ENCODE results near the gene PCGF3. TPM values are rescaled to one million over a fixed set of nuclear protein-coding genes. Genes with fewer than 3 reads are reported as not detected.

The PCGF3 gene
- total RNA-seq: 10 to 100 TPM; 13.0 to 23.5 (median 14.7) TPM
- long read RNA-seq, partial matches to known transcripts: 1 of 7 reads
- long read RNA-seq, other reads (novel, unspliced or antisense): 2 of 7 reads

GRCh38 chr4:705278-706082 is at the start of gene PCGF3:
TSS of gene PCGF3 (plus strand) at chr4:705832. CDS start at chr4:733681, 27,849 bp downstream.
- peak within 1 kb of the TSS; percentile 79 to 95 (median 81) for H3K27ac ChIP-seq
- peak within 1 kb of the TSS; percentile 79 to 96 (median 83) for H3K4me3 ChIP-seq
- TF ChIP-seq, protein P1, sequence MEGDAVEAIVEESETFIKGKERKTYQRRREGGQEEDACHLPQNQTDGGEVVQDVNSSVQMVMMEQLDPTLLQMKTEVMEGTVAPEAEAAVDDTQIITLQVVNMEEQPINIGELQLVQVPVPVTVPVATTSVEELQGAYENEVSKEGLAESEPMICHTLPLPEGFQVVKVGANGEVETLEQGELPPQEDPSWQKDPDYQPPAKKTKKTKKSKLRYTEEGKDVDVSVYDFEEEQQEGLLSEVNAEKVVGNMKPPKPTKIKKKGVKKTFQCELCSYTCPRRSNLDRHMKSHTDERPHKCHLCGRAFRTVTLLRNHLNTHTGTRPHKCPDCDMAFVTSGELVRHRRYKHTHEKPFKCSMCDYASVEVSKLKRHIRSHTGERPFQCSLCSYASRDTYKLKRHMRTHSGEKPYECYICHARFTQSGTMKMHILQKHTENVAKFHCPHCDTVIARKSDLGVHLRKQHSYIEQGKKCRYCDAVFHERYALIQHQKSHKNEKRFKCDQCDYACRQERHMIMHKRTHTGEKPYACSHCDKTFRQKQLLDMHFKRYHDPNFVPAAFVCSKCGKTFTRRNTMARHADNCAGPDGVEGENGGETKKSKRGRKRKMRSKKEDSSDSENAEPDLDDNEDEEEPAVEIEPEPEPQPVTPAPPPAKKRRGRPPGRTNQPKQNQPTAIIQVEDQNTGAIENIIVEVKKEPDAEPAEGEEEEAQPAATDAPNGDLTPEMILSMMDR (IDR thresholded peaks at IDR 0.05): no peak
- peak; percentile 69 for TF ChIP-seq POLR2A (IDR thresholded peaks at IDR 0.05)
- no peaks in the 10 kb centered on the region for H3K9me3 ChIP-seq
- H3K4me1 ChIP-seq: peaks cover 0 to 5% (median 0%) of the 10 kb centered on the region in 4 donors
- ATAC-seq (peak; percentile 96 to 98 (median 97)), DNase-seq (peak; percentile 99)
- no peaks in the 10 kb centered on the region for H3K36me3 ChIP-seq
- intact Hi-C loops (cut with DNase I): no loop called here
- 3% methylated on average over 33 of the region's 82 CpGs for WGBS (ENCODE audit: insufficient coverage, low coverage, low lambda C conversion rate, missing lambda C conversion rate)
- H3K27me3 ChIP-seq: no peaks in the 10 kb centered on the region

GRCh38 chr4:656436-657337 is 48.9 kb upstream of the PCGF3 start:
- Histone ChIP-seq H3K4me1 (no peaks in the 10 kb centered on the region), H3K36me3 (no peaks in the 10 kb centered on the region), H3K9me3 (no peaks in the 10 kb centered on the region), H3K4me3 (no peak overlapping the region), H3K27ac (no peak overlapping the region), H3K27me3 (no peaks in the 10 kb centered on the region)
- ATAC-seq (no peak), DNase-seq (peak in 2 of 3 donors; percentile 20 to 48)
- no peak for TF ChIP-seq POLR2A (IDR thresholded peaks at IDR 0.05)
- TF ChIP-seq, protein P1 (IDR thresholded peaks at IDR 0.05): no peak
- intact Hi-C loops (cut with DNase I): no loop called here
- WGBS (ENCODE audit: insufficient coverage, low coverage, low lambda C conversion rate, missing lambda C conversion rate): 79% methylated on average over 18 of the region's 58 CpGs

DNA sequence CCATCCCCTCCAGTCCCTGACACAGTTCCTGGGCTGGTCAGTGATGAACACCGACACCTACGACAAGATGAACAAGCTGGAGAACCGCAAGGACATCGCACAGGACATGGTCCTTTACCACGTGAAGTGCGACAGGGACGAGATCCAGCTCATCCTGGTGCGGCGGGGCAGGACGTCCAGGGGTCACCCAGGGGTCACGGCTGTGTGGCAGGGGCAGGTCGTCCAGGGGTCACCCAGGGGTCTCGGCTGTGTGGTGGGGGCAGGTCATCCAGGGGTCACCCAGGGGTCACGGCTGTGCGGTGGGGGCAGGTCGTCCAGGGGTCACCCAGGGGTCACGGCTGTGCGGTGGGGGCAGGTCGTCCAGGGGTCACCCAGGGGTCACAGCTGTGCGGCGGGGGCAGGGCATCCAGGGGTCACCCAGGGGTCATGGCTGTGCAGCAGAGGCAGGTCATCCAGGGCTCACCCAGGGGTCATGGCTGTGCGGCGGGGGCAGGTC is 48.2 kb upstream of the PCGF3 start:
- Histone ChIP-seq H3K27ac (no peak overlapping the region), H3K4me3 (no peak overlapping the region), H3K36me3 (no peaks in the 10 kb centered on the region), H3K9me3 (no peaks in the 10 kb centered on the region), H3K27me3 (no peaks in the 10 kb centered on the region), H3K4me1 (no peaks in the 10 kb centered on the region)
- DNase-seq: peak in 2 of 3 donors; percentile 15 to 42
- ATAC-seq: no peak
- 62% methylated on average over 2 of the region's 23 CpGs for WGBS (ENCODE audit: insufficient coverage, low coverage, low lambda C conversion rate, missing lambda C conversion rate)
- TF ChIP-seq, protein P1 (IDR thresholded peaks at IDR 0.05): no peak
- TF ChIP-seq POLR2A (IDR thresholded peaks at IDR 0.05): no peak
- intact Hi-C loops (cut with DNase I): no loop called here

DNA sequence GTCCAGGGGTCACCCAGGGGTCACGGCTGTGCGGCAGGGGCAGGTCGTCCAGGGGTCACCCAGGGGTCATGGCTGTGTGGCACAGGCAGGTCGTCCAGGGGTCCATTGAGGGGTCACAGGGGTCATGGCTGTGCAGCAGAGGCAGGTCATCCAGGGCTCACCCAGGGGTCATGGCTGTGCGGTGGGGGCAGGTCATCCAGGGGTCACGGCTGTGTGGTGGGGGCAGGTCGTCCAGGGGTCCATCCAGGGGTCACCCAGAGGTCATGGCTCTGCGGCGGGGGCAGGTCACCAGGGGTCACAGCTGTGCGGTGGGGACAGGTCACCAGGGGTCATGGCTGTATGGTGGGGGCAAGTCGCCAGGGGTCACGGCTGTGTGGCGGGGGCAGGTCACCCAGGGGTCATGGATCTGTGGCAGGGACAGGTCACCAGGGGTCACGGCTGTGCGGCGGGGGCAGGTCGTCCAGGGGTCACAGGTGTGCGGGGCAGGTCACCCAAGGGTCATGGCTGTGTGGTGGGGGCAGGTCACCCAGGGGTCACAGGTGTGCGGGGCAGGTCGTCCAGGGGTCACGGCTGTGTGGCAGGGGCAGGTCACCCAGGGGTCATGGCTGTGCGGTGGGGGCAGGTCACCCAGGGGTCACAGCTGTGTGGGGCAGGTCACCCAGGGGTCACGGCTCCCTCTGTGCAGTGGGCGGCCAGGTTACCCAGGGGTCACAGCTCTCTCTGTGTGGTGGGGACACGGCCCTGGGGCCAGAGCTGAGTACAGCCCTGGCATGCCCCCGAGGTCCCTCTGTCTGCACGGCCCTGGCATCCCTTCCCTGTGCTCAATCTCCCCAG is 47.6 kb upstream of the PCGF3 start:
- no peaks in the 10 kb centered on the region for H3K36me3 ChIP-seq
- no peaks in the 10 kb centered on the region for H3K27me3 ChIP-seq
- ATAC-seq: no peak
- TF ChIP-seq POLR2A (IDR thresholded peaks at IDR 0.05): no peak
- TF ChIP-seq, protein P1 (IDR thresholded peaks at IDR 0.05): no peak
- H3K27ac ChIP-seq: no peak overlapping the region
- no peak overlapping the region for H3K4me3 ChIP-seq
- WGBS (ENCODE audit: insufficient coverage, low coverage, low lambda C conversion rate, missing lambda C conversion rate): 34% methylated on average over 5 of the region's 27 CpGs
- H3K4me1 ChIP-seq: no peaks in the 10 kb centered on the region
- no peaks in the 10 kb centered on the region for H3K9me3 ChIP-seq
- DNase-seq: peak in 2 of 3 donors; percentile 18 to 51
- intact Hi-C loops (cut with DNase I): no loop called here

Data from right lobe of liver (tissue), 6 donors.